ENCODE data around the gene OLFML2A.

- TF ChIP-seq, protein P1, sequence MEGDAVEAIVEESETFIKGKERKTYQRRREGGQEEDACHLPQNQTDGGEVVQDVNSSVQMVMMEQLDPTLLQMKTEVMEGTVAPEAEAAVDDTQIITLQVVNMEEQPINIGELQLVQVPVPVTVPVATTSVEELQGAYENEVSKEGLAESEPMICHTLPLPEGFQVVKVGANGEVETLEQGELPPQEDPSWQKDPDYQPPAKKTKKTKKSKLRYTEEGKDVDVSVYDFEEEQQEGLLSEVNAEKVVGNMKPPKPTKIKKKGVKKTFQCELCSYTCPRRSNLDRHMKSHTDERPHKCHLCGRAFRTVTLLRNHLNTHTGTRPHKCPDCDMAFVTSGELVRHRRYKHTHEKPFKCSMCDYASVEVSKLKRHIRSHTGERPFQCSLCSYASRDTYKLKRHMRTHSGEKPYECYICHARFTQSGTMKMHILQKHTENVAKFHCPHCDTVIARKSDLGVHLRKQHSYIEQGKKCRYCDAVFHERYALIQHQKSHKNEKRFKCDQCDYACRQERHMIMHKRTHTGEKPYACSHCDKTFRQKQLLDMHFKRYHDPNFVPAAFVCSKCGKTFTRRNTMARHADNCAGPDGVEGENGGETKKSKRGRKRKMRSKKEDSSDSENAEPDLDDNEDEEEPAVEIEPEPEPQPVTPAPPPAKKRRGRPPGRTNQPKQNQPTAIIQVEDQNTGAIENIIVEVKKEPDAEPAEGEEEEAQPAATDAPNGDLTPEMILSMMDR (IDR thresholded peaks at IDR 0.05; ENCODE audit: insufficient read depth, low read length, poor library complexity, severe bottlenecking) = no peak
- TF ChIP-seq EZH2phosphoT487 (conservative IDR thresholded peaks at IDR 0.05; ENCODE audit: low read length) = no peak
Observed at GRCh38 chr9:124813501-124814163, 36.7 kb downstream of the OLFML2A start.
